ENCODE measurements around the gene KDM2A. TPM values are rescaled to one million over a fixed set of nuclear protein-coding genes. Genes with fewer than 3 reads are reported as not detected.

The KDM2A gene
- total and polyA plus RNA-seq, 2 of the 13 experiments (the other 11 are each of a cell fraction or from before 2014, with no cell fraction given) = 31.3 to 31.4 TPM

GRCh38 chr11:67303132-67303834, 184.2 kb downstream of the KDM2A start, which contains the start of gene SSH3 (continued):
- TF ChIP-seq UBTF (CRISPR knock-in tag; IDR thresholded peaks at IDR 0.05) (peak; percentile 50; the same call in 1 of the 2 replicates), POGK (CRISPR knock-in tag; conservative IDR thresholded peaks at IDR 0.05) (peak; percentile 98), ZNF430 (CRISPR knock-in tag; IDR thresholded peaks at IDR 0.05) (peak; percentile 2; the same call in 1 of the 2 replicates), RXRB (CRISPR knock-in tag; IDR thresholded peaks at IDR 0.05; ENCODE audit: borderline replicate concordance) (0 out of 2 replicates have a peak, but pooled peaks have one; percentile 10), PATZ1 (CRISPR knock-in tag; IDR thresholded peaks at IDR 0.05) (peak; percentile 68), NR1H2 (CRISPR knock-in tag; IDR thresholded peaks at IDR 0.05; ENCODE audit: borderline replicate concordance, low read depth) (no peak), PHF21A (CRISPR knock-in tag; IDR thresholded peaks at IDR 0.05) (peak; percentile 62), ZNF530 (CRISPR knock-in tag; IDR thresholded peaks at IDR 0.05; ENCODE audit: low read depth) (no peak), EHMT2 (IDR thresholded peaks at IDR 0.05; ENCODE audit: borderline replicate concordance, low read depth, low read length) (no peak), IRF9 (CRISPR knock-in tag; IDR thresholded peaks at IDR 0.05; ENCODE audit: borderline replicate concordance) (0 out of 2 replicates have a peak, but pooled peaks have one; percentile 17), TAF1 (CRISPR knock-in tag; IDR thresholded peaks at IDR 0.05) (peak; percentile 63), KAT7 (CRISPR knock-in tag; IDR thresholded peaks at IDR 0.05; ENCODE audit: borderline replicate concordance) (no peak), ZNF777 (CRISPR knock-in tag; IDR thresholded peaks at IDR 0.05) (peak; percentile 61), THRA (CRISPR knock-in tag; IDR thresholded peaks at IDR 0.05; ENCODE audit: borderline replicate concordance) (0 out of 2 replicates have a peak, but pooled peaks have one; percentile 32), NR2F6 (IDR thresholded peaks at IDR 0.05) (no peak), NR2F6 (CRISPR knock-in tag; IDR thresholded peaks at IDR 0.05) (peak; percentile 59), ZNF644 (CRISPR knock-in tag; IDR thresholded peaks at IDR 0.05; ENCODE audit: low read depth) (no peak)
